Measurements from ENCODE around the gene TASP1.

TASP1 gene

DNA sequence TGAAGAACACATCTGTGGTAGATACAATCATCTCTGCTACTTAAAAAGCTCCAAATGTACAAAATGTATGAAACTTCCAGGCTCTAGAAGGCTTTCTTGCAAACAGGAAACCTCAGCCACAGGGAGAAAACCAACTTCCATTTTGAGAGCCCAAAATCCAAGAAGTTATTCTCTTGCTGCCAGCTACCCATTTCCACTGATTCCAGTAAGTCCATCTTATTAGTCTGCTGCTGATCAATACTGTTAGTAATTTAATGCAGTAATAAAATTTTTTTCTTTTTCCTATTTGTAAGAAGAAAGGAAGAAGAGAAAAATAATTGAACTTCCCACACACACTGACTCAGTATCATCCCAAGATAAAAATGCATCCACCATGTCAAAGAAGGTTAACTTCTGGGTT lies 169.5 kb downstream of the TASP1 start:
- Histone ChIP-seq H3K27me3 (ENCODE audit: control insufficient read depth, insufficient read depth, low read length) (no peaks in the 10 kb centered on the region), H3K4me1 (ENCODE audit: control insufficient read depth, insufficient read depth, low read length) (no peaks in the 10 kb centered on the region), H3K4me3 (ENCODE audit: low read length) (no peak overlapping the region), H3K36me3 (ENCODE audit: control insufficient read depth, insufficient read depth, low read length) (no peaks in the 10 kb centered on the region), H3K9ac (ENCODE audit: low read length) (no peak overlapping the region), H3K27ac (ENCODE audit: low read depth, low read length) (no peak overlapping the region)

DNA sequence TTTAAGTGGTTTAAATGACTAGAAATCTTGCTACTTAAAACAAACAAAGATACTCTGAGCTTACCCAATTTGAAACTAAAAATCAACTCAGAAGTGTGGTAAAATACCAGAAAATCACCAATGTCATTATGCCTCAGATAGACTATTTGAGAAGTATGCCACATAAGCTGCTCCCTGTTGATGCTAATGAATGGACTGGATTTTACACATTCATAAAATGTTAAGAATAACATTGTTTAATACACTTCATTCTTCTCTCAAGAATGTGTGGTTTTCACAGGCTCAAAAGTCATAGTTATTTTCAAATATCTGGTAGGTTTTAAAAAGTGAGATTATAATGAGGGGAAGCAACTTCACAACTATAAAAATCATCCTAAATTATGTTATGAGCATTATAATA lies 170.6 kb downstream of the TASP1 start:
- H3K36me3 ChIP-seq (ENCODE audit: control insufficient read depth, insufficient read depth, low read length): no peaks in the 10 kb centered on the region
- H3K4me1 ChIP-seq (ENCODE audit: control insufficient read depth, insufficient read depth, low read length): no peaks in the 10 kb centered on the region
- H3K4me3 ChIP-seq (ENCODE audit: low read length): no peak overlapping the region
- H3K27ac ChIP-seq (ENCODE audit: low read depth, low read length): no peak overlapping the region
- H3K27me3 ChIP-seq (ENCODE audit: control insufficient read depth, insufficient read depth, low read length): no peaks in the 10 kb centered on the region
- H3K9ac ChIP-seq (ENCODE audit: low read length): no peak overlapping the region

DNA sequence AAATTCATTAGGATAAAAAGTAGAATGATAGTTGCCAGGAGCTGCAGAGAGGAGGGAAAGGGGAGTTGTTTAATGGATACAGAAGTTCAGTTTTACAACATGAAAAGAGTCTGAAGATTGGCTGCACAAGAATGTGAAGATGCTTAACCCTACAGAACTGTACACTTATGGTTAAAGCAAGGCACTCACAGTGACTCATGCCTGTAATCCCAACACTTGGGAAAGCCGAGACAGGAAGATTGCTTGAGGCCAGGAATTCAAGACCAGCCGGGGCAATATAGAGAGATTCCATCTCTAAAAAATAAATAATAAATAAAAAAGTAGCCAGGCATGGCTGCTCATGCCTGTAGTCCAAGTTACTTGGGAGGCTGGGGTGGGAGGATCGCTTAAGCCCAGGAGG lies 174.0 kb downstream of the TASP1 start:
- no peak overlapping the region for H3K9ac ChIP-seq (ENCODE audit: low read length)
- H3K27me3 ChIP-seq (ENCODE audit: control insufficient read depth, insufficient read depth, low read length): no peaks in the 10 kb centered on the region
- no peak overlapping the region for H3K27ac ChIP-seq (ENCODE audit: low read depth, low read length)
- H3K4me1 ChIP-seq (ENCODE audit: control insufficient read depth, insufficient read depth, low read length): no peaks in the 10 kb centered on the region
- H3K4me3 ChIP-seq (ENCODE audit: low read length): no peak overlapping the region
- H3K36me3 ChIP-seq (ENCODE audit: control insufficient read depth, insufficient read depth, low read length): no peaks in the 10 kb centered on the region

DNA sequence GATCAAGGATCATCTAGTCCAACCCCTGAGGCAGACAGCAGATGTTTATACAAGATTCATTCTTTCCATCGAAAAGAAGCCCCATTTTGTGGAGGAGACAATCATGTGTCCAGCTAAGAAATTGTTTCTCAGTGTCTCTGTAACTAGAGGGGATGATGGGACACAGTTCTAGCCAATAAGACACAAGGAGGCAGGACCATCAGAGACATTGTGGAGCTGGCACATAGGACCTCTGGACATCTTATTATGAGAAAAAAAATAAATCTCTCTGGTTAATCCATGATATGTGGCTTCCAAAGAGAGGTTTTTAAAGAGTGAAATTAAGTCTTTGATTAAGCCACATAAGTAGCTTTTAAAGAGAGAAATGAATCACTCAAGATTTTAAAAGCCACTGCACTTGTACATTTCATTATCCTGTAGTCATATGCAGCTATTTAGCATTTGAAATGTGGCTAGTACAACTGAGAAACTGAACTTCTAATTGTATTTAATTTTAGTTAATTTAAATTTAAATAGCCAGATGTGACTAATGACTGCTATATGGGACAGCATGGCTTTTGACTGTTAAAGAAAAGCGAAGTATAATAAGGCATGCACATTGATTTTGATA lies 176.8 kb downstream of the TASP1 start:
- Histone ChIP-seq H3K9ac (ENCODE audit: low read length) (no peak overlapping the region), H3K36me3 (ENCODE audit: control insufficient read depth, insufficient read depth, low read length) (no peaks in the 10 kb centered on the region), H3K4me3 (ENCODE audit: low read length) (no peak overlapping the region), H3K27me3 (ENCODE audit: control insufficient read depth, insufficient read depth, low read length) (no peaks in the 10 kb centered on the region), H3K4me1 (ENCODE audit: control insufficient read depth, insufficient read depth, low read length) (no peaks in the 10 kb centered on the region), H3K27ac (ENCODE audit: low read depth, low read length) (no peak overlapping the region)

DNA sequence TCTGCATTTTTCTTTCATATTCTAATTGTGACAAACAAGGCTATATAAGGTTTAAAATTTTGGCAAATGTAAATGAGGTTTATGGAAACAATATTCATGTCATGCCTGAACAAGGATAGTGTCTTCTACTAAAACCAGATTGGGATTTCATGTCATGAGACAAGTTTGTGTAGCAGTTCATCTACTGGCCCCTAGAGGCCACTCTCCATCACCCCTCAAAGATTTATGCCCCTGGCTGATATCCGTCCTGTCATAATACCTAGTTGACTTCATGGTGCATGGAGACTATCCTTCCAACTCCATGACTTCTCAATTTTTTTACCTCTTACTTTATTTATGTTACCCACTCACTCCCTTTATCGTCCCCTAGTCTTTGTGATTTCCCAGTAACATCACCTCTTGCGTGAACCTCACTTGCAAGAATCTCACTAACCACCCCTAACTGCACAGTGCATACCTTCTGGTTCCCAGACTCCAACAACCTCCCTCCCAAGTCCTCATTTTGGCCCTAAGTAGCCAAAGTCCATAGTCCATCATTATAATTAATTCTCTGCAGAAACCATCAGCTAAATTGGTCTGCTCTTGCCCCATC lies 179.8 kb downstream of the TASP1 start:
- no peaks in the 10 kb centered on the region for H3K27me3 ChIP-seq (ENCODE audit: control insufficient read depth, insufficient read depth, low read length)
- no peaks in the 10 kb centered on the region for H3K36me3 ChIP-seq (ENCODE audit: control insufficient read depth, insufficient read depth, low read length)
- no peaks in the 10 kb centered on the region for H3K4me1 ChIP-seq (ENCODE audit: control insufficient read depth, insufficient read depth, low read length)
- no peak overlapping the region for H3K27ac ChIP-seq (ENCODE audit: low read depth, low read length)
- H3K9ac ChIP-seq (ENCODE audit: low read length): no peak overlapping the region
- no peak overlapping the region for H3K4me3 ChIP-seq (ENCODE audit: low read length)

DNA sequence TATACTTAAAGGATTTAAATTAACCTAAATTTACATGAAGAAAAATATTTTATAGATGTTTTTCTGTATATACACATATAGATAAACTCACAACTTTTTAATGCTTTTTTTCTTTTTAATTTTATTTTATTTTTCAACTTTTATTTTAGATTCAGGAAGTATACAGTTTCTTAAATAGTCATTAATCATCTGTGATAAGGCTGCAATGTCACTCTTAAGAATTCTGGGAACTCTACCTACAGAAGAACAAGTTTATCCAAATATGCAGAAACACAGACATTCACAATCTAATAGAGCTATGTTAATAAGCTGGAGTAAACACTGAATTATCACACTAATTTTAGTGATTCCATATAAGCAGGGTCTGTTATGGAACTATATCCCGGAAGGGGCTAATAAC lies 181.2 kb downstream of the TASP1 start:
- no peaks in the 10 kb centered on the region for H3K27me3 ChIP-seq (ENCODE audit: control insufficient read depth, insufficient read depth, low read length)
- no peak overlapping the region for H3K27ac ChIP-seq (ENCODE audit: low read depth, low read length)
- H3K4me3 ChIP-seq (ENCODE audit: low read length): no peak overlapping the region
- no peaks in the 10 kb centered on the region for H3K4me1 ChIP-seq (ENCODE audit: control insufficient read depth, insufficient read depth, low read length)
- H3K9ac ChIP-seq (ENCODE audit: low read length): no peak overlapping the region
- H3K36me3 ChIP-seq (ENCODE audit: control insufficient read depth, insufficient read depth, low read length): no peaks in the 10 kb centered on the region

DNA sequence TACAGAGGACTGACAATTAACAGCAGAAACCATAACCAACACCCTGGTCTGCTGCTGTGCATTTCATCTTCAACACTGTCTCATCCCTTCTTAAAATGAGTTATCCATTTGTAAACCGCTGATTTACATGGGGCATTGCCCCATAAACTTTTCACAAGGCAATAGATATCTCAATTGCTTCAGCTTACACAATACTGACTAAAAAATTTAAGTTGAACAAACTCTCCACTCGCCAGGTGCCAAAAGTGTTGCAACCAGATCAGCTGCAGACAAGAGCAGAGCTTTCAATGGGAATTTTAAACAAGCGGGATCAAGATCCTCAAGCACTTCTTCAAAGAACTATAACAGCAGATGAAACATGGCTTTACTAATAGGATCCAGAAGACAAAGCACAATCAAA lies 183.0 kb downstream of the TASP1 start:
- H3K27me3 ChIP-seq (ENCODE audit: control insufficient read depth, insufficient read depth, low read length): no peaks in the 10 kb centered on the region
- H3K27ac ChIP-seq (ENCODE audit: low read depth, low read length): no peak overlapping the region
- H3K36me3 ChIP-seq (ENCODE audit: control insufficient read depth, insufficient read depth, low read length): no peaks in the 10 kb centered on the region
- H3K4me3 ChIP-seq (ENCODE audit: low read length): no peak overlapping the region
- H3K9ac ChIP-seq (ENCODE audit: low read length): no peak overlapping the region
- H3K4me1 ChIP-seq (ENCODE audit: control insufficient read depth, insufficient read depth, low read length): no peaks in the 10 kb centered on the region

DNA sequence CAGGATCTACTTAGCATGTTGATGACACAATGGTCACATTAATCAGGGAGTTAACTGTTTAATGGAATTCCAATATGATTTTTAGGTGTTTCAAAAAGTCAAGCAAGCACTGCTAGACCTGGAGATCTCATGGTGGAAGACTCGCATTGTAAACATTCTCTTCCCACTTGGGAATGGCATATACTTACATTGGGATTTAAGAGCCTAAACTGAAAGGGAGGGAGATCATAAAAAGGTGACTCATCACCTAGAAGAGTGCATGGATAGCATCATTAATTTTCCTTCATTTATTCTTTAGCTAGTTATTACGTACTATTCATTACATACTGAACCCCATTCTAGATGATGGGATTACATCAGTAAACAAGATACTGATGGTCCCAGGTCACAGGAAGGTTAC lies 185.4 kb downstream of the TASP1 start:
- Histone ChIP-seq H3K27me3 (ENCODE audit: control insufficient read depth, insufficient read depth, low read length) (no peaks in the 10 kb centered on the region), H3K4me1 (ENCODE audit: control insufficient read depth, insufficient read depth, low read length) (no peaks in the 10 kb centered on the region), H3K9ac (ENCODE audit: low read length) (no peak overlapping the region), H3K4me3 (ENCODE audit: low read length) (no peak overlapping the region), H3K36me3 (ENCODE audit: control insufficient read depth, insufficient read depth, low read length) (no peaks in the 10 kb centered on the region), H3K27ac (ENCODE audit: low read depth, low read length) (no peak overlapping the region)

DNA sequence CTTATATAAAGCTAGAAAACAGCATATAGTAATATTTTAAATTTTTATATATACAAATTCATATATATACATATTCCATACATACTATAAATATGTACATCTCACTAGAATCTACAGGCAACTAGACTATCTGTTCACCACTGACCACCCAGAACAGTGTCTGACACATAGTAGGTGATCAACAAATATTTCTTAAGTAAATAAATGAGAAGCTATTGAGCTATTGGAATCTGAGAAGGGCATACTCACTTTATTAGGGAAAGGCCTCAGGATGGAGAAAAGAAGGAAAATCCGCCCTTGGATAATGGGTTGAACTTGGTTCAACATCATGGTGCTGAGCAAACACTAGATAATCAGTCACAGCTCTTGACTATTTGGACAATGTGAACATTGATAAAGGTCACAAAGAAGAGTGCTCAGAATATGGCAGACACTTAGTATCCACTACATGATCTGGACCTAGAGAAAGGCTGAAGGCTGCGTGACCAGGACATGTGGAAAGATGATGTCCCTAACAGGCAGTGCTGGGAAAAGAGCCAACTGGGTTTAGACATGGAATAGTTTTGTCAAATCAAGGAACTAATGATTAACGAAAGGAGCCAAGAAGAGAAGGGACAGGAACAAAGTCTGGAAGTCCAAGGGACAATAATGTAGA lies 186.1 kb downstream of the TASP1 start:
- Histone ChIP-seq H3K9ac (ENCODE audit: low read length) (no peak overlapping the region), H3K27me3 (ENCODE audit: control insufficient read depth, insufficient read depth, low read length) (no peaks in the 10 kb centered on the region), H3K4me3 (ENCODE audit: low read length) (no peak overlapping the region), H3K4me1 (ENCODE audit: control insufficient read depth, insufficient read depth, low read length) (no peaks in the 10 kb centered on the region), H3K27ac (ENCODE audit: low read depth, low read length) (no peak overlapping the region), H3K36me3 (ENCODE audit: control insufficient read depth, insufficient read depth, low read length) (no peaks in the 10 kb centered on the region)

DNA sequence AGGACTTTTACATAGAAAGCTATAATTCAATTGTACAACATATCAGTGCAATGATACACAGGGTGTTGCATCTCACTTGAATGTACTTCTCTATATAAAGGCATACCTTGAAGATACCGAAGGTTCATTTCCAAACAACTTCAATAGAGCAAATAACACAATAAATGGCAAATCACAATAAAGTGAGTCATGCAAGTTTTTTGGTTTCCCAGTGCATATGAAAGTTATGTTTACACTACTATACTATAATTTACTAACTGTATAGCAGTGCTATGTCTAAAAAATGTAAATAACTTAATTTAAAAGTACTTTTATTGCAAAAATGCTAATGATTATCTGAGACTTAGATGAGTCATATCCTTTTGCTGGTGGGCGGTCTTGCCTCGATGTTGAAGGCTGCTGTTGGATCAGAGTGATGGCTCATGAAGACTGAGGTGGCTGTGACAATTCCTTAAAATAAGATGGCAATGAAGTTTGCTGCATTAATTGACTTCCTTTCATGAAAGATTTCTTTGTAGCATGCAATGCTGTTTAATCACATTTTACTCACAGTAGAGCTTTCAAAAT lies 188.8 kb downstream of the TASP1 start:
- no peaks in the 10 kb centered on the region for H3K27me3 ChIP-seq (ENCODE audit: control insufficient read depth, insufficient read depth, low read length)
- H3K36me3 ChIP-seq (ENCODE audit: control insufficient read depth, insufficient read depth, low read length): no peaks in the 10 kb centered on the region
- H3K9ac ChIP-seq (ENCODE audit: low read length): no peak overlapping the region
- H3K4me1 ChIP-seq (ENCODE audit: control insufficient read depth, insufficient read depth, low read length): no peaks in the 10 kb centered on the region
- no peak overlapping the region for H3K4me3 ChIP-seq (ENCODE audit: low read length)
- H3K27ac ChIP-seq (ENCODE audit: low read depth, low read length): no peak overlapping the region

DNA sequence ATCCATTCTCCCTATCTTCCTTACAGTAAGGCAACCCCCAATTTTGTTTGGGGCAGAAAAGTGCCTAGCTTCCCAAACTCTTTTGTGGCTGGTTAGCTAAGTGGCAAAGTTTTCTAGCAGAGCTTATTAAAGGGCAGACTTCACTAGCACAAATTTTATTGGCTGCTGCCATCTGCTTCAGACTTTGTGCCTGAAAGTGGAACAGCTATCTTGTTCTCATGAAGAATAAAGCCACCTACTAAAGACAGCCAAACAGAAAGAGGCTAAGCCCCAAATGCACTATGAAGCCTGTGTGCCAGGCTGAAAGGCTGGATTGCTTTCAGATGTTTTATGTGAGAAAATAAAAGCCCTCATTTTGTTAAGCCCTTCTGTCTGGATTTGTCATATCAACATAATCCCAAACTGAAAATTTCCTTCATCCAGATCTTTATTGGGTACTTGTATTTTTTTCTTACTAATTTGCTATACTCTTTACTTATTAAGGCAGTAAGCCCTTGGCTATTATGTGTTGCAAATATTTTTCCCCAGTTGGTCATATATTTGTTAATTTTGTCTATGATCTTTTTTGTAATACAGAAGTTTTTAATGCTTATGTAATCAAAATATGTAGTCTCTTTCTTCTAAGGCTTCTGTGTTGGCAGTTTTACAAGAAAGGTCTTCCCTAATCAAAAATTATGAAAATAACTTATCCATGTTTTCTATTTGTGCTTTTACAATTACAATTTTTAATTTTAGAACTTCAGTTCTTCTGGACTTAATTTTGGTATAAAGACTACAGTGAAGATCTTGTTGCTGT lies 191.1 kb downstream of the TASP1 start:
- Histone ChIP-seq H3K27me3 (ENCODE audit: control insufficient read depth, insufficient read depth, low read length) (no peaks in the 10 kb centered on the region), H3K27ac (ENCODE audit: low read depth, low read length) (no peak overlapping the region), H3K4me3 (ENCODE audit: low read length) (no peak overlapping the region)

DNA sequence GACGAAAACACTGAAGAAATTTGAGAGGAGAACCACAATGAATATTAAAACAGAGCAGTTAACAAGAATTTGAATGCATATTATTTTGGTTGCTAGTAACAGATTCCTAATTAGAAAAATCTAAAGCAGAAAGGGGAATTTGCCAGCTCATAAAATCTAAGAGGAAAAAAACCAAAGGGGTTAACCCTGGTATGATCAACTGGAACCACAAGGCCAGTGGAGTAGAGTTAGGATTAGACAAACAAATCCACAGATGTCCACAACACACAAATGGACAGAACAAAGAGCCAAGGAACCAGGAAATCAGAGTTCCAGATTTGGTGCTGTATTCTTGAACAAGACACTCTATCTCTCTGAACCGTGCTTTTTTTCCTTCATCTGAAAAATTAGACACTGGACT lies 195.0 kb downstream of the TASP1 start:
- Histone ChIP-seq H3K9ac (ENCODE audit: low read length) (no peak overlapping the region), H3K36me3 (ENCODE audit: control insufficient read depth, insufficient read depth, low read length) (no peaks in the 10 kb centered on the region), H3K27me3 (ENCODE audit: control insufficient read depth, insufficient read depth, low read length) (no peaks in the 10 kb centered on the region), H3K4me3 (ENCODE audit: low read length) (no peak overlapping the region), H3K4me1 (ENCODE audit: control insufficient read depth, insufficient read depth, low read length) (no peaks in the 10 kb centered on the region), H3K27ac (ENCODE audit: low read depth, low read length) (no peak overlapping the region)

More for the DNA sequence above, 191.1 kb downstream of the TASP1 start:
- Histone ChIP-seq H3K36me3 (ENCODE audit: control insufficient read depth, insufficient read depth, low read length) (no peaks in the 10 kb centered on the region), H3K9ac (ENCODE audit: low read length) (no peak overlapping the region), H3K4me1 (ENCODE audit: control insufficient read depth, insufficient read depth, low read length) (no peaks in the 10 kb centered on the region)
